GM18861 (cell line): ENCODE measurements around the gene FREM3.
"Not testable (repeated sequence)": the region's sequence is repeated elsewhere in the genome, so short reads cannot be mapped to it uniquely, and the experiment has no call there.

ENCODE experiments used
- ATAC-seq: cut with Tn5 transposase; IDR thresholded peaks from one replicate; pipeline ENCODE4 v1.9.1; 2021; ENCODE audit not compliant: unreplicated experiment

FREM3 gene

DNA sequence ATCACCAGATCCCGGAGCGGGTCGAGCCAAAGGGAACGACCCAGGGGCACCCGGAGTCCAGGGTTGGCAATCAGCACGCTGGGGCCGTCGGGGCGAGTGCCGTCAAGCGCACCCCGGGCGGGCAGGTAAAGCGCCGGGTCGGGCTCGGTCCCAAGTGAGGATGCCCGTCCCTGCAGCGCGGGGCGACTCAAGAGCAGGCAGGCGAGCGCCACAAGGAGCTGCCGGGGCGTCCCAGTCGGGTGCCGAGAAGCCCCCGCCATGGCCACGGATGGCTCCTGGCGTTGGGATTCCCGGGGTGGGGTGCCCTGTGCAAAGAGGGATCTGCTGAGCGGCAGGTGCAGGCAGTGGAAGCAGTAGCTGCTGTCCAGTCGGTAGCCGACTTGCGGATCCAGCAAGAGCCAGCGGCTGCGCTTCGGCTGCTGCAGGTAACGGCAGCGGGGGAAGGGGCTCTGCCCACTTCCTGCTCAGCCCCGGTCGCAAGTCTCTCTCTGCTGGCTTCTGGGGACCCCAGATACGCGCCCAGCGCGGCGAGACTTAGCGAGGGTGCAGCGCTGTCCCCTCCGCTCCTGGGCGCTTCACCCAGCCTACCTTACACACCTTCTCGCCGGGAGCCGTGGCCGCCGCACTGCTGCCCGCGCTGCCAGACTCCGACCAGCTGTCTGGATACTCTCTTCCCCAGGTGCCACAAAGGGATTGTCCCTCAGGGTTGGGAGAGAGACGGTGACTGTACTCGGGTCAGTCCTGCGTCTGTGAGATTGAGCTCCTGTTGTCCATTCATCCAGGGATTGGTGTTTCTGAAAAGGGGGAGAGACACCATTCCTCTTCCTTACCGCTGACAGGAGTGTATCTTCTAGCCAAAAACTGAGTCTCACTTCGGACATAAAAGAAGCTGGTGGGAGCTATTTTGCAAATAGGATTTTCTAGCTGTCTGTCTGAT, at the start of gene FREM3:
Gene FREM3 (minus strand): TSS at position 260 of the 937 bp plus-strand sequence. CDS start 0 bp downstream, at position 260.
- ATAC-seq, result no peak

DNA sequence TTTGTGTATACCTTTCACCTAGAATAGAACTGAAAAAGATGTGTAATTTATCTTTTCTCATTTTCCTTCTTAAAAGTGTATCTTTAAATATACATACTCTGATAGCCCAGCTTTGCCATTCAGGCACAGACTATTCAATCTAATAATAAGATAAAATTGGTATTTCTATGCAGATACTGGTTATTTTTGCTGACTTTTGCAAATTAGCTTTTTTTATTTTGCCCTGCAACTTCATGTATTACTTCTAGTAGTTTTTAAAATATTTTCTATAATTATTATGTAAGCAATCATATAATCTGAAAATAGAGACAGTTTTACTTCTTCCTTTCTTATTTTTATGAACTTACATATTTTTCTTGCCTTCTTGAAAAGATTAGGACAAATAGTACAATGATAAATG, 45.4 kb upstream of the FREM3 start:
- ATAC-seq, result no peak

- ATAC-seq, result no peak
These were observed 43.1 kb upstream of the FREM3 start for GRCh38 chr4:143743591-143743990.

- no peak for ATAC-seq
These were observed 42.4 kb upstream of the FREM3 start for GRCh38 chr4:143742834-143743233.

GRCh38 chr4:143736861-143737260, 36.4 kb upstream of the FREM3 start:
- ATAC-seq, result no peak

DNA sequence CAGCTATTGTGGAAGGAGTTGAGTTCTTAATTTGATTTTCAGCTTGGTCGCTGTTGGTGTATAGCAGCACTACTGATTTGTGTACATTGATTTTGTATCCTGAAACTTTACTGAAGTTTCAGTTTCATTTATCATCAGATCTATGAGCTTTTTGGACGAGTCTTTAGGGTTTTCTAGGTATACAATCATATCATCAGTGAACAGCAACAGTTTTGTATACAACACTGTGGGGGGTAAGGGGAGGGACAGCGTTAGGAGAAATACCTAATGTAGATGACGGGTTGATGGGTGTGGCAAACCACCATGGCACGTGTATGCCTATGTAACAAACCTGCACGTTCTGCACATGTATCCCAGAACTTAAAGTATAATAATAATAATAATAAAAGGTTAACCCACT, 35.6 kb upstream of the FREM3 start:
- not testable (repeated sequence) for ATAC-seq

GRCh38 chr4:143728166-143728565, 27.7 kb upstream of the FREM3 start:
- no peak for ATAC-seq

DNA sequence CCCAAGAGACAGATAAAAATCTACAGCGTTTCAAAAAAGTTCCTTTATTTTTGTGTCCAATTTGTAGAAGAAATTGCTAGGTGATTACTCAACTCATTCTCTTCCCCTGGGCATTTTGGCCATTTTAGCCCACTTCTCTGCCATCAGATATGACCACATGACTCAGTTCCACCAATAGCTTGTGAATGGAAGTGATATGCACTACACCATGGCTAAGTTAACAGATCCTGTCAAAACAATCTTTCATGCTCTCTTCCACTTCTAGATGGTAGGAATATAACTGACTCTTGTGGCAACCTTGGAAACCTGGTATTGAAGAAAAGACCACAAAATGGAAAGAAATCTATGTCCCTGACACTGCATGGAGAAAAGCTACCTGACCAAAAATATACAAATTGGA, 26.2 kb upstream of the FREM3 start:
- ATAC-seq, result no peak

DNA sequence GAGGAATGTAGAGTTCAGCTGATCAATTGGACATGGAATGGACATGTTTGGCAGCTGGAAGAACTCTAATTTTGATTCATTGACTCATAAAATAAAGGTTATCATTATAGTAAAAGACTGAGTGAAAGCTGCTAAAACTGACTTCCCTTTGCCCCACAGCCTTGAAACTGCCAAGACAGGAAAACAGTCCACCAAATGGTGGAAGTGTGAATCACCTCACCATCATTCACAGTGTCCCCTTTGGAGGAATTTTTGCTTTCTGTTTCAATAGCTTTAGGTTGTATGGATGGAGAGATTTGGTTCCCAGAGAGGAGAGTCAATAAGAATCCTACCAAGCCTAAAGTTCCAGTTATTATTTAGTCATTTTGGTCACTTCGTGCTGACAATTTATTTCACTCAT, 20.8 kb upstream of the FREM3 start:
- ATAC-seq, result no peak

GRCh38 chr4:143718748-143719147, 18.3 kb upstream of the FREM3 start:
- ATAC-seq, result not testable (repeated sequence)

- ATAC-seq, result no peak
These were observed 13.6 kb upstream of the FREM3 start for GRCh38 chr4:143713955-143714625.

DNA sequence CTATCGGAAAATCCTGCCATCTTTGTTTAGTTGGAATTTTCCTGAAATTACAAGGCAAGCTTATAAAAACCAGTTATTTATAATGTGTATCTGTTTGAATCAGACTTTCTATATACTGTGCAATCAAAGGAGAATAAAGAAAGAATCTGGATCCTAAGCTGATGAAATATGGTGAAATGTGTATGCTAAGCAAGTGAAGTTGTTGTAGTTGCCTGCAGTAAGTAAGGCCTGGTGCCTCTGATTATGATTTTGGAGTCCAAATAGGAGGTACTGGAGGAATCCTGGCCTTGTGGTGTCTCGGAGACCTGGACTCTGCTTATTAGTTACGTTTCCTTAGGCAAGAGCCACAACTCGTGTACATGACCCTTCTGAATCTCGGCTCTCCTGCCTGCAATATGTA, 13.1 kb upstream of the FREM3 start:
- no peak for ATAC-seq

DNA sequence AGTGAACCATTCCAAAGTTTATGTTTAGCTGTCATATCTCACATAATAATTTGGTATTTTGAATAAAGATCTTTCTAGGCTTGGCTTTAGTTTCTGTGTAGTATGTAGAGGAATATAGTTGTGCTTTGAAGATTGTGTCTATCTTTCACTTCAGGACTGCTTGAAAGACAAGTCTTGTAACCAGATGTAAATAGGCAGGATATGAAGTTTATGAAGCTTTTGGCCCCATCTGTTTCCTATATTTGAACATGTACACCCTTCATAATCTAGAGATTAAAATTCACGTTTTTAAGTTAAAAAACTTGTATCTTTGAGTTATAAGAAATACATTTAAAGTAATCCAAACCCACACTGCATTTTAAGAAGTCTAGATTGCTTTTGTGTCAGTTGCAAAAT, 11.7 kb upstream of the FREM3 start:
- ATAC-seq, result no peak

DNA sequence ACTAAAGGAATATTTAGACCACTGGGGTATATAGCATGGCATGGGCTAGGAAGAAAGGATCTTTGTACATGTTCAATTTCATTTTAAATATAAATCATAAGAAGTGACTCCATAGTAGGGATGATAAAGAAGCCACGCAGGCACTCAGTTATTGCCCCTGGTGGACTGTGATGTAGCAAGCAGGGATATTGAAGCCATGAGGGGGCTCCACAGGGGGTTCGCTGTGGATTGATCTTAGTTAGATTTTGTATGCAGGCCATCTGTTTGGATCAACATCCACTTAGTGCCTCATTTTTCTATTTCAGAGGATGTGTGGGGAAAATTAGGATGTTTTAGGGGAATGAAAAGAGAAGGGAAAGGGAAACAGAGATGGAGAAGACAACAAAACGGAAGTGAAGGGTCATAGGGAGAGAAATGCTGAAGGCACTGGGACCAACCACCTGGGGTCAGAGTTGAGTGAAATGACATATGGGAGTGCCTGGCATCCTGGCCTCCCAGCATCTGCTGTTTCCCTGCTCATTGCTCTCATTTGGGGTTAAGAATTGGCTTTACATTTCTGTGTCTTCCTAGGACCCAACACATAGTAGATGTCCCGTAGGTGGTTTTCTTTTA, 11.2 kb upstream of the FREM3 start:
- ATAC-seq, result no peak

DNA sequence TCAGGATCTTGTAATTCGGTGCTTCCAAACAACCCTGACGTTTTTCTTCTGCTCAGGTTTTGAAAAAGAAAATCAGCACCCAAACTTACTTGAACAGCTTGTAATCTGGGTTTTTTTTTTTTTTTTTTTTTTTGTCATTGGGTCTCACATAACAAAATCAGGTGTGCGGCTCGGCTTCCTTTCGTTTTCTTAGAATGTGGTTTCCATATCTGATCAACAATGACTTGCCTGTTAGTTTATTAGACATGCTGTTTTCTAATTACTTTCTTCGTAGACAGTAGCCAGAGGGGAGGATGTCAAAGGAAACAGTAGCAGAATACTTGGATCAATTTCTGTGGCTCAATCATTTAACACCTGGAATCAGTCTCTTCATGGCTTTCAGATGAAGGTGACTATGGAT, 890 bp upstream of the FREM3 start:
- no peak for ATAC-seq

- no peak for ATAC-seq
These were observed 444 bp downstream of the FREM3 start for GRCh38 chr4:143700046-143700415.

- ATAC-seq, result no peak
These were observed 987 bp downstream of the FREM3 start for GRCh38 chr4:143699331-143700045.

DNA sequence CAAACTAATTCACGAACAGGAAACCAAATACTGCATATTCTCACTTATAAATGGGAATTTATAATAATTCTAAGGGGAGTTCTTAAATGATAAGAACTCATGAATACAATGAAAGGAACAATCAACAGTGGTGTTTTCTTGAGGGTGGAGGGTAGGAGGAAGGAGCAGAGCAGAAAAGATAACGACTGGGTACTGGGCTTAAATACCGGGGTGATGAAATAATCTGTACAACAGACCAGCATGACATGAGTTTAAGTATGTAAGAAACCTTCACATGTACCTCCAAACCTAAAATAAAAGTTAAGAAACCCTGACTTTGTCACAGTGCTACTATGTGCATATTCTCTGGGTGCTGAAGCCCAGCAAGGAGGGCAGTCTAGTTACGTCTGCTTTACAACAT, 6.6 kb downstream of the FREM3 start:
- ATAC-seq, result no peak

DNA sequence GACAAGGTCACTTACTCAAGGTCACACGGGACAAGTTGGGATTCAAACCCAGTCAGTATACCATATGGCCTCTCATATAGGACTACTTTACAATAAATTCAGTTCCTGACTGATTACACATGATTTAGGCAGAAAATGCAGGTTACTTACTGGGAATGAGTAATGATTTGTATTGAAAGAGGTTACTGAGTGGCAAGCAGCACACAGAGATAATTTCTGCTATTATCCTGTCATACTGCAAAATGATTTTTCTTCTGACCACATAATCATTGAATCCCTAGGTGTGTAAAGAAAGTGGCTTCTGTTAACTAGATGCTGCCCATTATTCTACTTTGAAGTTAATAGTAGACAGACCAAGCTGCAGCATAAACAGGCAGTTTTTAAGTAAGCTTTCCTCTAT, 8.2 kb downstream of the FREM3 start:
- no peak for ATAC-seq

DNA sequence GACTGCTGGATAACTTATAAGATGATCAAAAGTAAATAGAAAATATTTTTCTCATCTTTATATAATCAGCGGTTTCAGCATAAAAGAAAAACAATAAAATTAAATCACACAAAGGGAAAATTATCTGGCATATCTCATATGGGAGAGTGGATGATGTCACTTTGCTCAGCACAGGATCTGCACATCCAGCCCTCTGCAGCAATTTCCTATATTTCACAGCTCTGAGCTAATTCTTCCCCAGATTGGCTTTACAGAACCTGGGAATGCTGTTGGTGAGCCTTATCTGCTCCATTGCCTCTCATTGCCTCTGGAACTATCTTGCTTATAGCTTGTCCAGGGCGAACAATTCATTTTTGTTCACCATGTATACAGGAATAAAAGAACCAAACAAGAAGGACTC, 21.0 kb downstream of the FREM3 start:
- ATAC-seq, result no peak

GRCh38 chr4:143673629-143674028, 26.8 kb downstream of the FREM3 start:
- ATAC-seq, result not testable (repeated sequence)
